PC-9 (cell line): ENCODE measurements around the gene RALGAPA2. TPM values are rescaled to one million over a fixed set of nuclear protein-coding genes. Genes with fewer than 3 reads are reported as not detected.

Experiments used
- BruUV-seq: library from RNA; stranded (reverse); fragments of 400-500 nt; replicated peaks from 2 replicates; lab custom pipeline; 2021; lab: Mats Ljungman, UMichigan
- CTCF ChIA-PET: fragments of 300-600 bp; sonication (Branson Sonifier 250); formaldehyde crosslinking; loops from one replicate; lab custom pipeline; 2022; ENCODE audit warnings: antibody characterized with exemption; lab: Charles Lee
- POLR2A ChIA-PET: fragments of 300-600 bp; sonication (Branson Sonifier 250); formaldehyde crosslinking; loops from one replicate; lab custom pipeline; 2022; ENCODE audit warnings: antibody characterized with exemption; ENCODE audit not compliant: unreplicated experiment; lab: Charles Lee
- DNase-seq, 2 experiments: peaks; one replicate each; pipeline versions ENCODE4 v3.0.0 to v3.0.0-alpha.2; 2015 to 2022; ENCODE audit warnings: mixed read lengths in 1 of 2
- H2AFZ ChIP-seq: fragments of 200-600 bp; sonication (generic); 2 replicates; pipeline ENCODE4 v1.8.1; 2017; ENCODE audit warnings: antibody characterized with exemption
- H3F3A ChIP-seq: fragments of 200-600 bp; sonication (generic); 2 replicates; pipeline ENCODE4 v1.8.1; 2017; ENCODE audit warnings: antibody characterized with exemption, mild to moderate bottlenecking, low read depth; ENCODE audit not compliant: insufficient read depth
- H3K27ac ChIP-seq: fragments of 200-600 bp; sonication (generic); 2 replicates; pipeline ENCODE4 v1.6.1; 2016; ENCODE audit warnings: mixed run types
- H3K27me3 ChIP-seq: fragments of 200-600 bp; sonication (generic); 2 replicates; pipeline ENCODE4 v1.6.1; 2016; ENCODE audit warnings: low read depth, mixed run types; ENCODE audit not compliant: insufficient read depth
- H3K36me3 ChIP-seq: fragments of 200-600 bp; sonication (generic); 2 replicates; pipeline ENCODE4 v1.6.1; 2016; ENCODE audit warnings: low read depth, mixed run types
- H3K4me1 ChIP-seq: fragments of 200-600 bp; sonication (generic); replicated peaks from 2 replicates; pipeline ENCODE4 v1.6.1; 2016; ENCODE audit warnings: mixed run types; ENCODE audit not compliant: insufficient read depth
- H3K4me2 ChIP-seq: fragments of 200-600 bp; sonication (generic); 2 replicates; pipeline ENCODE4 v1.6.1; 2017; ENCODE audit warnings: mixed run types
- H3K4me3 ChIP-seq: fragments of 200-600 bp; sonication (generic); 2 replicates; pipeline ENCODE4 v1.6.1; 2016; ENCODE audit warnings: mixed run types
- H3K79me2 ChIP-seq: fragments of 200-600 bp; sonication (generic); 2 replicates; pipeline ENCODE4 v1.6.1; 2017; ENCODE audit warnings: low read depth, mixed run types
- H3K9me2 ChIP-seq: fragments of 200-600 bp; sonication (generic); 2 replicates; pipeline ENCODE4 v1.8.1; 2017; ENCODE audit warnings: mild to moderate bottlenecking; ENCODE audit not compliant: insufficient read depth
- H3K9me3 ChIP-seq: fragments of 200-600 bp; sonication (generic); 2 replicates; pipeline ENCODE4 v1.8.1; 2016; ENCODE audit warnings: low read depth; ENCODE audit not compliant: insufficient read depth
- H4K20me1 ChIP-seq: fragments of 200-600 bp; sonication (generic); 2 replicates; pipeline ENCODE4 v1.8.1; 2017; ENCODE audit not compliant: insufficient read depth
- EZH2 ChIP-seq: fragments of 200-600 bp; sonication (generic); IDR thresholded peaks from 2 replicates; pipeline ENCODE4 v1.8.0; 2017; ENCODE audit warnings: antibody characterized with exemption, low read depth
- intact Hi-C: fragments of 100-400 bp; cut with micrococcal nuclease; formaldehyde crosslinking; loops from one replicate; pipeline ENCODE4 v1.10.0; 2022; ENCODE audit not compliant: unreplicated experiment
- total RNA-seq: library from RNA; stranded (reverse); gene quantifications from 2 replicates; pipeline ENCODE4 v1.2.3, GENCODE V29; 2021
- TF ChIP-seq, protein P1 (sequence below): fragments of 200-600 bp; sonication (generic); conservative IDR thresholded peaks from 2 replicates; pipeline ENCODE4 v1.6.1; 2017; ENCODE audit warnings: mixed run types, antibody characterized with exemption, mild to moderate bottlenecking, moderate library complexity

The RALGAPA2 gene
- total RNA-seq, 1 experiment from 2014 or later: 28.7 TPM

DNA sequence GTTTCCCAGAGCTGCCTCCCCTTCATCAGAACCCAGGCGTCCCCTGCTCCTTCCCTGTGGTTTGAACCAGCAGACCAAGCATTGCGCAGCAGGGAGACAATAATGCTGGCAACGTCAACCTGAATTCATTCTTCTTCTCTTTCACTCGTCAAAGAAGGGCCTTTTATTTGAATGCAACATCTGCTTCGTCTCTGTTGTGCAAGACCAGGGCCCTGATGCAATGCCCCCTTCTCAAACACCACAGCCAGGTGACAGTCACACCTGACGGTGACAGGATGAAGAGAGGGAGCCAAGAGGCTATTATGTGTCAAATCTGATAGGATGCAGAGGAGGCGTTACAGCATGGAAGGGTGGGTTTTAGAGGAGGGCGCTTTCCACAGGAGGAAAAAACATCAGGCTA is 336.6 kb downstream of the RALGAPA2 start:
- Histone ChIP-seq H4K20me1 (no peaks in the 10 kb centered on the region), H3K27me3 (peaks cover 22% of the 10 kb centered on the region), H3F3A (no peaks in the 10 kb centered on the region), H3K79me2 (no peaks in the 10 kb centered on the region), H3K9me2 (no peaks in the 10 kb centered on the region), H3K4me1 (no peaks in the 10 kb centered on the region), H3K4me2 (no peak overlapping the region), H3K27ac (no peak overlapping the region), H3K9me3 (no peaks in the 10 kb centered on the region), H3K4me3 (no peak overlapping the region), H2AFZ (no peak overlapping the region), H3K36me3 (no peaks in the 10 kb centered on the region)
- ChIA-PET CTCF (no interaction called here), POLR2A (no interaction called here)
- intact Hi-C loops: no loop called here
- no TSS peak for BruUV-seq
- TF ChIP-seq EZH2: no peak
- TF ChIP-seq, protein P1, sequence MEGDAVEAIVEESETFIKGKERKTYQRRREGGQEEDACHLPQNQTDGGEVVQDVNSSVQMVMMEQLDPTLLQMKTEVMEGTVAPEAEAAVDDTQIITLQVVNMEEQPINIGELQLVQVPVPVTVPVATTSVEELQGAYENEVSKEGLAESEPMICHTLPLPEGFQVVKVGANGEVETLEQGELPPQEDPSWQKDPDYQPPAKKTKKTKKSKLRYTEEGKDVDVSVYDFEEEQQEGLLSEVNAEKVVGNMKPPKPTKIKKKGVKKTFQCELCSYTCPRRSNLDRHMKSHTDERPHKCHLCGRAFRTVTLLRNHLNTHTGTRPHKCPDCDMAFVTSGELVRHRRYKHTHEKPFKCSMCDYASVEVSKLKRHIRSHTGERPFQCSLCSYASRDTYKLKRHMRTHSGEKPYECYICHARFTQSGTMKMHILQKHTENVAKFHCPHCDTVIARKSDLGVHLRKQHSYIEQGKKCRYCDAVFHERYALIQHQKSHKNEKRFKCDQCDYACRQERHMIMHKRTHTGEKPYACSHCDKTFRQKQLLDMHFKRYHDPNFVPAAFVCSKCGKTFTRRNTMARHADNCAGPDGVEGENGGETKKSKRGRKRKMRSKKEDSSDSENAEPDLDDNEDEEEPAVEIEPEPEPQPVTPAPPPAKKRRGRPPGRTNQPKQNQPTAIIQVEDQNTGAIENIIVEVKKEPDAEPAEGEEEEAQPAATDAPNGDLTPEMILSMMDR: no peak
- DNase-seq: no peak

DNA sequence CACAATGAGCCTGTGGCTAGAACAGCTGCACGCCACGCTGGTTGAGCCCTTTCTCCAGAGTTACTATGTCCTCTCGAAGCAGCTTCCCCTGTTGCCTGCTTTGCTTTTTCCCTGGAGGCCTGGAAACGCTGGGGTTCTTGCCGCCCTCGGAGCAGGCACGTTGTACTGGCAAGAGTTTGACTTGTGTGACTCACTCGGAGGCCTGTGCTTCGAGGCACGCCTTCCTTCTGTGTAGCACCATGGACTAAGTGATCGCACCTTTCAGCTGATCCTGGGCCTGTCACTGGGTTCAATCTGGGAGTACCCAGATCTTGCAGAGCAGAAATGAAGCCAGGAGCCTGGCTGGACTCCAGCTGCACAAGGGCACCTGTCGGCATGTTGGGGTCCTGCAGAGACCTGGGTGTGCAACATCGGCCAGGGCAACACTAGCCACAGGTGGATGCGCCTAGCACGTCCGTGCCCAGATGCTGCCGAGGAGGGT is 339.3 kb downstream of the RALGAPA2 start:
- Histone ChIP-seq H3K4me2 (no peak overlapping the region), H3K27me3 (peaks cover 22% of the 10 kb centered on the region), H4K20me1 (no peaks in the 10 kb centered on the region), H3K27ac (no peak overlapping the region), H3K4me1 (no peaks in the 10 kb centered on the region), H3F3A (no peaks in the 10 kb centered on the region), H3K79me2 (no peaks in the 10 kb centered on the region), H3K9me3 (no peaks in the 10 kb centered on the region), H3K9me2 (no peaks in the 10 kb centered on the region), H2AFZ (no peak overlapping the region), H3K36me3 (no peaks in the 10 kb centered on the region), H3K4me3 (no peak overlapping the region)
- ChIA-PET POLR2A (interaction anchor here (0.5 kb wide), 1 partner anchor 46 kb away, joined by 8 read pairs; no protein-coding TSS in a partner anchor), CTCF (no interaction called here)
- DNase-seq: no peak
- no peak for TF ChIP-seq EZH2
- TF ChIP-seq, protein P1: no peak
- BruUV-seq: no TSS peak
- intact Hi-C loops: no loop called here

GRCh38 chr20:20371681-20372080 is 340.8 kb downstream of the RALGAPA2 start:
- no peaks in the 10 kb centered on the region for H4K20me1 ChIP-seq
- no peak overlapping the region for H2AFZ ChIP-seq
- intact Hi-C loops: no loop called here
- H3K9me2 ChIP-seq: no peaks in the 10 kb centered on the region
- ChIA-PET POLR2A (no interaction called here), CTCF (no interaction called here)
- no peaks in the 10 kb centered on the region for H3K9me3 ChIP-seq
- no peak for DNase-seq
- H3K27me3 ChIP-seq: peaks cover 22% of the 10 kb centered on the region
- no peaks in the 10 kb centered on the region for H3F3A ChIP-seq
- H3K36me3 ChIP-seq: no peaks in the 10 kb centered on the region
- no TSS peak for BruUV-seq
- H3K79me2 ChIP-seq: no peaks in the 10 kb centered on the region
- TF ChIP-seq, protein P1: no peak
- no peak for TF ChIP-seq EZH2
- H3K4me1 ChIP-seq: no peaks in the 10 kb centered on the region
- H3K4me2 ChIP-seq: no peak overlapping the region
- no peak overlapping the region for H3K27ac ChIP-seq
- H3K4me3 ChIP-seq: no peak overlapping the region
